ENCODE measurements around the gene HAUS5. TPM values are rescaled to one million over a fixed set of nuclear protein-coding genes. Genes with fewer than 3 reads are reported as not detected.
"Not testable (repeated sequence)": the region's sequence is repeated elsewhere in the genome, so short reads cannot be mapped to it uniquely, and the experiment has no call there.

Gene HAUS5
- total RNA-seq, 2 experiments from 2014 or later: 45.3 to 46.5 TPM

DNA sequence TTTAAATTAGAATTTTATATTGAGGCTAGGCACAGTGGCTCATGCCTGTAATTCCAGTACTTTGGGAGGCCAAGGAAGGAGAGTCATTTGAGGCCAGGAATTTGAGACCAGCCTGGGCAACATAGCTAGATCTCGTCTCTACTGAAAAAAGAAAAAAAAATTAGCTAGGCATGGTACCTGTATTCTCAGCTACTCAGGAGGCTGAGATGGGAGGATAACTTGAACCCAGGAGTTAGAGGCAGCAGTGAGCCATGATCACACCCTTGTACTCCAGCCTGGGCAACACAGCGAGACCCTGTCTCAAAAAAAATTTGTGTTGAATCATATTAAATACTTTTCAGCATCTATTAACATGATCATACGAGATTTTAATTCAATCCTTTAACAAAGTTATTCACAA is 21.7 kb upstream of the HAUS5 start:
- Mint-ChIP-seq H3K36me3 (ENCODE audit: low read depth) (no peaks in the 10 kb centered on the region), H3K27me3 (peaks cover 5% of the 10 kb centered on the region), H3K4me1 (no peaks in the 10 kb centered on the region), H3K9me3 (no peaks in the 10 kb centered on the region), H3K4me3 (no peak overlapping the region), H3K27ac (no peak overlapping the region)
- ChIA-PET CTCF (interaction anchor here (0.7 kb wide), 1 partner anchor 100 kb away, joined by 4 read pairs; no protein-coding TSS in a partner anchor), POLR2A (no interaction called here)
- no peak for DNase-seq

DNA sequence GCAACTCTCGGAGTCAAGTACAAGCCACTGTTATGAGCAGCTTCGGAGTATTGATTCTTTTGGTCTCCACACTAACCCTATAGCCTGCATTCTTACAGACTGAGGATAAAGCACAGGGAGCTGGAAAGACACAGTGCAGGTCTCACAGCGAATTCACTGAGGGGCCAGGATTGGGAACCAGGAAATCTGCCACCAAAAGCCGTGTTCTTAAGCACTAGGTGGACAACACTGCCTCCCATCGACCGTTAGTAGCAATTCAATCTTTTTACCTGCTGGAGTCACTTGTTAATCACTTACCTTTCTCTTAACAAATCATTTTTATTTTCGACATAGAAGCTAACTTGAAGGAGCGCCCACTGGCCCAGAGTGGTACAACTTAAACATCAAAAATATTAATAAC is 20.3 kb upstream of the HAUS5 start:
- Mint-ChIP-seq H3K4me1 (peaks cover 8% of the 10 kb centered on the region), H3K36me3 (ENCODE audit: low read depth) (no peaks in the 10 kb centered on the region), H3K4me3 (no peak overlapping the region), H3K9me3 (no peaks in the 10 kb centered on the region), H3K27ac (no peak overlapping the region), H3K27me3 (no peaks in the 10 kb centered on the region)
- ChIA-PET POLR2A (no interaction called here), CTCF (interaction anchor here (0.6 to 2.0 kb wide), 10 partner anchors 8 to 239 kb away, joined by 3 to 12 read pairs (median 4); no protein-coding TSS in a partner anchor)
- DNase-seq: no peak

DNA sequence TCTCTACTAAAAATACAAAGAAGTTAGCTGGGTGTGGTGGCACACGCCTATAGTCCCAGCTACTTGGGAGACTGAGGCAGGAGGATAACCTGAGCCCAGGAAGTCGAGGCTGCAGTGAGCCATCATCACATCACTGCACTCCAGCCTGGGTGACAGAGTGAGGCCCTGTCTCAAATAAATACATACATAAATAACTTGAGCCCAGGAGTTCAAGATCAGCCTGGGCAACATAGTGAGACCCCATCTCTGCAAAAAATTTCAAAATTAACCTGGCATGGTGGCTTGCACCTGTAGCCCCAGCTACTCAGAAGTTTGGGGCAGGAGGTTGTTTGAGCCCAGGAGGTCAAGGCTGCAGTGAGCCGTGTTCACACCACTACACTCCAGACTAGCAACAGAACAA is 17.5 kb upstream of the HAUS5 start:
- H3K4me1 Mint-ChIP-seq; H3K36me3 Mint-ChIP-seq (ENCODE audit: low read depth); DNase-seq; H3K9me3 Mint-ChIP-seq; H3K27me3 Mint-ChIP-seq; POLR2A ChIA-PET; H3K4me3 Mint-ChIP-seq; CTCF ChIA-PET; H3K27ac Mint-ChIP-seq: not testable (repeated sequence)

DNA sequence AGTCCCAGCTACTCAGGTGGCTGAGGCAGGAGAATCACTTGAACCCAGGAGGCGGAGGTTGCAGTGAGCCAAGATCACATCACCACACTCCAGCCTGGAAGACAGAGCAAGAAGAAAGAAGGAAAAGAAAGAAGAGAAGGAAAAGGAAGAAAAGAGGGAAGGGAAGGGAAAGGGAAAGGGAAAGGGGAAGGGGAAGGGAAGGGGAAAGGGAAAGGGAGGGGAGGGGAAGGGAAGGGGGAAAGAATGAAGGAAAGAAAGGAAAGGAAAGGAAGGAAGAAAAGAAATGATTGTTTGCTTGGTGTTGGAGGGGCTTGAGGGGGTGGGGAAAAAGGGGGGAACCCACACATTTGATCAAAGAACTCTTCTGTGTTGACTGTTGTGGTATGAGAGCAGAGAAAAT is 16.6 kb upstream of the HAUS5 start:
- no peak for DNase-seq
- ChIA-PET CTCF (no interaction called here), POLR2A (no interaction called here)
- Mint-ChIP-seq H3K36me3 (ENCODE audit: low read depth) (no peaks in the 10 kb centered on the region), H3K4me1 (peaks cover 8% of the 10 kb centered on the region), H3K27ac (no peak overlapping the region), H3K9me3 (no peaks in the 10 kb centered on the region), H3K4me3 (no peak overlapping the region), H3K27me3 (peaks cover 12% of the 10 kb centered on the region)

DNA sequence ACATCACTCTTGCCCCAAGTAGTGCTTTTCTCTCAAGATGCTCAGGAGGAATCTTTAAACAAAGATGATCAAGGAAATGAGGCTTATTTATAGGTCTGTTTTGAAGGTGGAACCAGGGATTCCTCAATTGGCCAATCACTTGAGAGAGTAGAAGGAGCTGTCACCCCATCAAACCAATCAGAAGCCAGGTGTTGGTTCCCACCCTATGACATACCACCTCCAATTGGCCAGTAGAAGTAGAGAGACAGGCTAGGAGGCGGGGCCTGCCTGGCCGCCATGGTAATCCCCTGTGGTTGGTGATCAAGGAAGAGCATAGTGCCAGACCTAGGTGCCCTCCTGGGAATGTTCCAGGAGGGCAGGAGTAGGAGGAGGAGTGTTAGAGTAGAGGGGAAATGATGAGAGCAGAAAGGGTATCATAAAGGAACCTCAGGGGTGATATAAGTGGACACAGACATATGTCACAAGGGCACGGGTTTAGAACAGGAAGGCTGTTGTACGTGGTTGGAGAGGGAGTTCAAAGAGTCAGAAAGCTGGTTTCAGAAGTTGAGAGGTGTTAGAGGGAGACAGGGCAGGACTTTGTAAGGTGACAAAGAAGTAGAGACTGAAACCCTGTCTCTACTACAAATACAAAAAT is 16.1 kb upstream of the HAUS5 start:
- DNase-seq: no peak
- Mint-ChIP-seq H3K27ac (no peak overlapping the region), H3K4me3 (no peak overlapping the region), H3K9me3 (no peaks in the 10 kb centered on the region), H3K27me3 (peaks cover 15% of the 10 kb centered on the region), H3K36me3 (ENCODE audit: low read depth) (no peaks in the 10 kb centered on the region), H3K4me1 (peaks cover 8% of the 10 kb centered on the region)
- ChIA-PET CTCF (interaction anchor here (2.1 kb wide), 1 partner anchor 86 kb away, joined by 5 read pairs; no protein-coding TSS in a partner anchor), POLR2A (interaction anchor here (1.7 kb wide), 1 partner anchor 10 kb away, joined by 6 read pairs; no protein-coding TSS in a partner anchor)

DNA sequence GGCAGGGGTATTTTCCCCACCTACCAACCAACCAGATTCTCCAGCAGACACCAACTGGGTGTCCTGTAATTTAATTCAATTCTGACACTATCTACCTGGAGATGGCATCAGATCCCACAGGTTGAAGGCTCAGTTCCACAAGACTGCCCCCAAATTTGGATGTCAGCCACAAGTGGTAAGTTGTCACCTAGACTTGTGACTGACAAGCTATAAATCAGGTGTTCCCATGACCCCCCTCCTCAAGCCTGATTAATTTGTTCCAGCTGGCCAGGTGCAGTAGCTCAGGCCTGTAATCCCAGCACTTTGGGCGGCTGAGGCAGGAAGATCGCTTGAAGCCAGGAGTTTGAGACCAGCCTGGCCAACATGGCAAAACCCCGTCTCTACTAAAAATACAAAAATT is 10.6 kb upstream of the HAUS5 start:
- no peaks in the 10 kb centered on the region for H3K36me3 Mint-ChIP-seq (ENCODE audit: low read depth)
- H3K27ac Mint-ChIP-seq: no peak overlapping the region
- no peak overlapping the region for H3K4me3 Mint-ChIP-seq
- ChIA-PET POLR2A (no interaction called here), CTCF (interaction anchor here (1.8 kb wide), 1 partner anchor 53 kb away, joined by 7 read pairs; no protein-coding TSS in a partner anchor)
- H3K27me3 Mint-ChIP-seq: peaks cover 15% of the 10 kb centered on the region
- H3K4me1 Mint-ChIP-seq: peaks cover under 1% of the 10 kb centered on the region
- H3K9me3 Mint-ChIP-seq: peaks cover 5% of the 10 kb centered on the region
- no peak for DNase-seq

DNA sequence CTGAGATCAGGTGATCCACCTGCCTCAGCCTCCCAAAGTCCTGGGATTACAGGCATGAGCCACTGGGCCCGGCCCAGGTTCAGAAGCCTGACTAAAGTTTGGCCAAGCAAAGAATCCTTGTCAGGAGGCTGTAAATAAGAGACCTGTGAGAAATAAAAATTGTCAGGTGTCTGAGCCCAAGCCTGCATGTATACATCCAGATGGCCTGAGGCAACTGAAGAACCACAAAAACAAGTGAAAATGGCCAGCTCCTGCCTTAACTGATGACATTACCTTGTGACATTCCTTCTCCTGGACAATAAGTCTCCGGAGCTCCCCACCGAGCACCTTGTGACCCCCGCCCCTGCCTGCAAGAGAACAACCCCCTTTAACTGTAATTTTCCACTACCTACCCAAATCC is 8.1 kb upstream of the HAUS5 start:
- POLR2A ChIA-PET: not testable (repeated sequence)

DNA sequence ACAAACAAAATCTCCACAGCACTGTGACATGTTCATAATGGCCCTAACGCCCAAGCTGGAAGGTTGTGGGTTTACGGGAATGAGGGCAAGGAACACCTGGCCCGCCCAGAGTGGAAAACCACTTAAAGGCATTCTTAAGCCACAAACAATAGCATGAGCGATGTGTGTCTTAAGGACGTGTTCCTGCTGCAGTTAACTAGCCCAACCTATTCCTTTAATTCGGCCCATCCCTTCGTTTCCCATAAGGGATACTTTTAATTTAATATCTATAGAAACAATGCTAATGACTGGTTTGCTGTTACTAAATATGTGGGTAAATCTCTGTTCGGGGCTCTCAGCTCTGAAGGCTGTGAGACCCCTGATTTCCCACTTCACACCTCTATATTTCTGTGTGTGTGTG is 5.4 kb upstream of the HAUS5 start:
- ChIA-PET CTCF (interaction anchor here (1.0 kb wide), 1 partner anchor 15 kb away, joined by 3 read pairs; no protein-coding TSS in a partner anchor), POLR2A (interaction anchor here (1.3 to 1.4 kb wide), 2 partner anchors 10 to 41 kb away, joined by 5 to 6 read pairs; partner anchors contain the start of gene COX6B1)
- H3K4me3 Mint-ChIP-seq, H3K27me3 Mint-ChIP-seq, H3K27ac Mint-ChIP-seq, DNase-seq: not testable (repeated sequence)
- Mint-ChIP-seq H3K4me1 (peaks cover 31% of the 10 kb centered on the region), H3K36me3 (ENCODE audit: low read depth) (peaks cover 12% of the 10 kb centered on the region), H3K9me3 (peaks cover 18% of the 10 kb centered on the region)

More for the DNA sequence above, 8.1 kb upstream of the HAUS5 start:
- H3K27ac Mint-ChIP-seq, H3K4me3 Mint-ChIP-seq, H3K27me3 Mint-ChIP-seq, DNase-seq, H3K4me1 Mint-ChIP-seq, CTCF ChIA-PET: not testable (repeated sequence)
- peaks cover 12% of the 10 kb centered on the region for H3K36me3 Mint-ChIP-seq (ENCODE audit: low read depth)
- H3K9me3 Mint-ChIP-seq: peaks cover 18% of the 10 kb centered on the region

DNA sequence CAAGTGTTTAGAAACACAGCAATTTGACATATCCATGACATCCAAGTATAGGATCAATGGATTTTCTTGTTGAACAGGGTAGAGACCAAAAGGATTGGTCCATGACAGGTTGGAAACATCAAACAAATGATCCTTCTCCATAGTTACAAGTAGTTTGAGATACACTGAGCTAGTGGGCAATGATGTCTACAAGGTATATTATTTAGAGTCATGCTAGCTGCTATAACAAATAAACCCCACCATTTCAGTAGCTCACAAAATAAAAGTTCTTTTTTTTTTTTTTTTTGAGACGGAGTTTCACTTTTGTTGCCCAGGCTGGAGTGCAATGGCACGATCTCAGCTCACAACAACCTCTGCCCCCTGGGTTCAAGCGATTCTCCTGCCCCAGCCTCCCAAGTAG is 4.9 kb upstream of the HAUS5 start:
- DNase-seq: no peak
- Mint-ChIP-seq H3K9me3 (peaks cover 18% of the 10 kb centered on the region), H3K27ac (no peak overlapping the region), H3K4me3 (no peak overlapping the region), H3K4me1 (peaks cover 35% of the 10 kb centered on the region), H3K27me3 (no peaks in the 10 kb centered on the region), H3K36me3 (ENCODE audit: low read depth) (peaks cover 14% of the 10 kb centered on the region)
- ChIA-PET POLR2A (interaction anchor here (1.3 to 1.4 kb wide), 2 partner anchors 36 to 41 kb away, joined by 3 to 5 read pairs; partner anchors contain the start of gene COX6B1), CTCF (interaction anchor here (1.0 to 1.1 kb wide), 2 partner anchors 15 to 97 kb away, joined by 3 read pairs; no protein-coding TSS in a partner anchor)

DNA sequence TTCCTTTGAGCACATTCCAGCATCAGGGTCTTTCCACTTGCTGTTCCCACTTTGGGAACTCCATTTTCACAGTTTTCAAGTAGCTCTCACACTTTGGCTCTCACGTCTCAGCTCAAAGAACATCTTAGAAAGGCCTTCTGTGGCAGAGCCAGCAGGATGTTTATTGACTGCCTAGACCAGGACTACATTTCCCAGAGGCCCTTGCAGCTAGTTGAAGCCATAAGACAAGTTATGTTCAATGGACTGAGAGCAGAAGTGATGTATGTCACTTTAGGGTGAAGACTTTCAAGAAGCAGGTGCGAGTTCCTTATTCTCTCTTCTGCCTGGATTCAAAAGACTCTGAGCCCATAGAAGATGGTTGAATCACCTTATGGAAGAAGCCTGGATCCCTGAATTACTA is 4.3 kb upstream of the HAUS5 start:
- POLR2A ChIA-PET: interaction anchor here (0.8 to 1.4 kb wide), 3 partner anchors 21 to 40 kb away, joined by 3 to 5 read pairs (median 3); partner anchors contain the start of gene COX6B1
- H3K27me3 Mint-ChIP-seq: no peaks in the 10 kb centered on the region
- H3K9me3 Mint-ChIP-seq: peaks cover 18% of the 10 kb centered on the region
- peaks cover 39% of the 10 kb centered on the region for H3K4me1 Mint-ChIP-seq
- peaks cover 14% of the 10 kb centered on the region for H3K36me3 Mint-ChIP-seq (ENCODE audit: low read depth)
- H3K27ac Mint-ChIP-seq: peak overlapping the region; percentile 18
- no peak overlapping the region for H3K4me3 Mint-ChIP-seq
- no peak for DNase-seq
- CTCF ChIA-PET: interaction anchor here (1.0 to 1.1 kb wide), 2 partner anchors 16 to 98 kb away, joined by 3 read pairs; no protein-coding TSS in a partner anchor

DNA sequence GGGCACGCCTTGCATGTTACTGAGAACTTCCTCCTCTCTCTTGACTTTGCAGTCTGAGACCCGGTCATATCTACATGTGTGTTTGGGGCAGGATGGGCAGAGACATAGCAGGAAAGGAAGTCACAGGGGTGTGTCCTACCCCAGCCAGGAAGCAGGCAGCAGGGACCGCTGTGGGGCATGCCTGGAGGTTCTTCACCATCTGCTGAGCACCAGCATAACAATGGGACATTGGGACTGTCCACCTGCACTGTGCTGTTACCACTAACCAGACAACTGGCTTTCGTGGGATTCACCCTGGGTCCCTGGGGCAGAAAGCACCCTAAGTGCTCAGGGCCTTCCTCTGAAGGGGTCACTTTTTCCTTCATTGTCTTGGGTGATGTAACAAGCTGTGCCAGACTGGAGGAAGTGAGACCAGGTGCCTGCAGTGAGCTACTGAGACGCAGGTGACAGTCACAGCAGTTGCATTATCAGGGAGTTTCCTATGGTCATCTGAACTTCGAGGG is 2.6 kb upstream of the HAUS5 start:
- Mint-ChIP-seq H3K4me1 (peaks cover 49% of the 10 kb centered on the region), H3K27ac (peak overlapping the region; percentile 89), H3K9me3 (peaks cover 18% of the 10 kb centered on the region), H3K4me3 (peak overlapping the region; percentile 54), H3K36me3 (ENCODE audit: low read depth) (peaks cover 18% of the 10 kb centered on the region), H3K27me3 (no peaks in the 10 kb centered on the region)
- CTCF ChIA-PET: interaction anchor here (1.1 to 3.0 kb wide), 5 partner anchors 18 to 468 kb away, joined by 3 to 13 read pairs (median 5); partner anchors contain the start of gene COX6B1
- POLR2A ChIA-PET: interaction anchor here (1.2 to 1.6 kb wide), 6 partner anchors 14 to 147 kb away, joined by 3 to 6 read pairs (median 4); partner anchors contain the start of gene COX6B1
- DNase-seq: peak; percentile 68

DNA sequence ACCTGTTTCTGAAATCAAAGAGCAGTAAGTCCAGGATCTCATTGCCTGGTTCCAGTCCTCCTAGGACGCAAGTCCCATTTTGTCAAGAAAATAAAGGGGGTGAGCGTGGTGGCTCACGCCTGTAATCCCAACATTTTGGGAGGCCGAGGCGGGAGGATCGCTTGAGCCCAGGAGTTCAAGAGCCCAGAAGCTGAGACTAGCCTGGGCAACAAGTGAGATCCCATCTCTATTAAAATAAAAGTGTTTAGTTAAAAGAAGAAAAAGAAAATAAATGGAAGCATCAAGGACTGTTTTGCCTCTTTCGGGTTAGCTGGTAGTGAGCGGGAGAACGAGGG is 344 bp upstream of the HAUS5 start:
- H3K4me1 Mint-ChIP-seq: peaks cover 49% of the 10 kb centered on the region

DNA sequence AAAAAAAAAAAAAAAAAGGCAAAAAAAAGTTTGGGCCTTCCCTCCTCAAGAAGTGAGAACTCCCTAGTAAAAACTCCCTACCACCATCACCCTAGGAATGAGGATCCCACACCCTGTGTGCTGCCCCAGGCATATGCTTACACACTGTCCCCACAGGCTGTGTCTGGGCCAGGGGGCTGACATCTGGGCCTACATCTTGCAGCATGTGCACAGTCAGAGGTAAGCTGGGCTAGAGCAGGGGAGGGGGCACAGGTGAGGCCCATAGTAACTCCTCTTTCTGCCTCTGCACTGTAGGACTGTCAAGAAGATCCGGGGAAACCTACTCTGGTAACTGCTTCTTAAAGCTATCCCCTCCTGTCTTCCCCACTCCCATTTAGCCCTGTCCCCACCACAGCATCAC is 1.0 kb downstream of the HAUS5 start:
- POLR2A ChIA-PET: interaction anchor here (1.1 to 3.4 kb wide), 10 partner anchors 9 to 105 kb away, joined by 3 to 24 read pairs (median 6); partner anchors contain the start of genes COX6B1 and RBM42
- Mint-ChIP-seq H3K27ac (peak overlapping the region; percentile 86), H3K27me3 (no peaks in the 10 kb centered on the region), H3K4me3 (peak overlapping the region; percentile 84), H3K36me3 (ENCODE audit: low read depth) (peaks cover 19% of the 10 kb centered on the region), H3K9me3 (peaks cover 2% of the 10 kb centered on the region), H3K4me1 (peaks cover 45% of the 10 kb centered on the region)
- CTCF ChIA-PET: interaction anchor here (1.1 to 1.9 kb wide), 4 partner anchors 30 to 103 kb away, joined by 3 to 11 read pairs (median 6); partner anchors contain the start of gene COX6B1
- no peak for DNase-seq

More for the DNA sequence above, 344 bp upstream of the HAUS5 start:
- DNase-seq: no peak
- POLR2A ChIA-PET: interaction anchor here (1.0 to 3.4 kb wide), 10 partner anchors 10 to 100 kb away, joined by 3 to 24 read pairs (median 6); partner anchors contain the start of genes COX6B1 and RBM42
- CTCF ChIA-PET: interaction anchor here (1.3 to 1.9 kb wide), 4 partner anchors 25 to 64 kb away, joined by 5 to 11 read pairs (median 7); partner anchors contain the start of gene COX6B1
- Mint-ChIP-seq H3K9me3 (peaks cover 11% of the 10 kb centered on the region), H3K4me3 (peak overlapping the region; percentile 84), H3K27ac (peak overlapping the region; percentile 86), H3K27me3 (no peaks in the 10 kb centered on the region), H3K36me3 (ENCODE audit: low read depth) (peaks cover 27% of the 10 kb centered on the region)
